ENCODE data around the gene PLRG1.
"Not testable (repeated sequence)": the region's sequence is repeated elsewhere in the genome, so short reads cannot be mapped to it uniquely, and the experiment has no call there.

The PLRG1 gene

DNA sequence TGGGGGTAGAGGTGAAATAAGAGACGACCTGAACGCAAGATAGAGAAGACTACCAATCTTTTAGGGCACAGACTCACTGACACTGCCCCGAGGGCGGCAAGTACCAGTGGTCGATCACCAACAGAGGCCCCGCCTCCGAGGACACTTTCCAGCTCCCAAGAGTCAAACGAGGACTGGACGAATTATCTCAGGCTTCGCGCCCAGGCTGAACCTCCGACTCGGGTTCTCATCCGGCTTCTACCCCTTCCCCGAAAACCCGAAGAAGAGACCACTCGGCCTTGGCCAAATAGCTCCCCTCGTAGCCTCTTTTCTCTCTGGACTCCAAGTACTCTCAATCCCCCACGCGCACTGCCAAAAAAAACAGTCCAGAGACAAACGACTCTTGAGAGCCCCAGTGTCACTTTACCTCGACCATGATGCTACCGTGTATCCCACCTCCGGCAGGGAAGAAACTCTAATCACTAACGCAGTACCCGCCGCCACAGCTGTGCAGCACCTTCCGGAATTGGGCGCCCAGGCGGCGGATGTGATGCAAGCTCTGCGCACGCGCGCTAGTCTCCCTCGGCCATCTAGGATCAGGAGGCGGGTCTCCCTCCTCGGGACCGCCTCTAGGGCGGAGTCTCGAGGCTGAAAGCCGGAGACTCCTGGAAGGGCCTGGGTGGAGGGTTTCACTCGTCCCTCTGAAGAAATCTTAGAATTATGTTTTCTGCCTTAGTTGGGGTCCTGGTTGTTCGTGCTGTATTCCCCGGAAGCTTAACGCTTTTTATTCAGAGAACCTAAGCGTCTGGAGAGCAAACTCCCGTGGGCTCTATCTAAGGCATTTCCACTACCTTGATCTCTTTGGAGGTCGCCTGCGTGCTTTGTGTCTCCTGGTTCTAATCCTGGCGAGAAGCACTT, at the start of gene PLRG1:
Gene PLRG1, minus strand, starts transcription at position 507 of the 897 bp plus-strand sequence. Its CDS starts 92 bp downstream, at position 415.
- peak; percentile 85 for DNase-seq

- DNase-seq: no peak
These were observed 47.9 kb upstream of the PLRG1 start for GRCh38 chr4:154597798-154598774.

DNA sequence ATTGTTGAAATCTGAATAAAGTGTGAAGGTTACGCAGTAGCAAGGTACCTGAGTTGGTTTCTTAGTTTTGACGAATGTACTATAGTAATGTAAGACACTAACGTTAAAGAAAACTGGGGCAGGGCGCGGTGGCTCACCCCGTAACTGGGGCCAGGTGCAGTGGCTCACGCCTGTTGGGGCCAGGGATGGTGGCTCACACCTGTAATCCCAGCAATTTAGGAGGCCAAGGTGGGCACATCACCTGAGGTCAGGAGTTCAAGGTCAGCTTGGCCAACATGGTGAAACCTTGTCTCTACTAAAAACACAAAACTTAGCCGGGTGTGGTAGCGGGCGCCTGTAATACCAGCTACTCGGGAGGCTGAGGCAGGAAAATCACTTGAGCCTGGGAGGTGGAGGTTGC, 47.1 kb upstream of the PLRG1 start:
- not testable (repeated sequence) for DNase-seq

DNA sequence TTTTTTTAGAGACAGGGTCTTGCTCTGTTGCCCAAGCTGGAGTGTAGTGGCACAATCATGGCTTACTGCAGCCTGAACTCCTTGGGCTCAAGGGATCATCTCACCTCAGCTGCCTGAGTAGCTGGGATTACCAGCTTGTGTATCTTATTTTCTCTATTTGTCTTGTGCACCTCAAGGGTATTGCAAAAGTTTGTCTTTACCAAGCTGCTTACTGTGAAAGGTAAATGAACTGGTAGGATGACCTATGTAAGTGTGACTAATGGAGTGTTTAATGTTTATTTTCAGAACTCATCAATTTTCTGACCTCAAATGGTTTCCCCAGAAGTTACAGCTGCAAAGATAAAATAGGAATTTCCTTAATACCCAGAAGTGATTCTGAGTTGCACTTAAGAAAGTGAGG, 45.6 kb upstream of the PLRG1 start:
- DNase-seq: peak; percentile 37

- not testable (repeated sequence) for DNase-seq
These were observed 44.1 kb upstream of the PLRG1 start for GRCh38 chr4:154594343-154594742.

- DNase-seq: no peak
These were observed 43.7 kb upstream of the PLRG1 start for GRCh38 chr4:154593868-154594267.

- no peak for DNase-seq
These were observed 41.7 kb upstream of the PLRG1 start for GRCh38 chr4:154591890-154592289.

GRCh38 chr4:154590329-154591006, 40.3 kb upstream of the PLRG1 start, which contains the start of gene FGA:
Gene FGA, minus strand, starts transcription at chr4:154590742. Its CDS starts 55 bp downstream, at chr4:154590687.
- no peak for DNase-seq

GRCh38 chr4:154589296-154590197, 39.3 kb upstream of the PLRG1 start:
- no peak for DNase-seq

DNA sequence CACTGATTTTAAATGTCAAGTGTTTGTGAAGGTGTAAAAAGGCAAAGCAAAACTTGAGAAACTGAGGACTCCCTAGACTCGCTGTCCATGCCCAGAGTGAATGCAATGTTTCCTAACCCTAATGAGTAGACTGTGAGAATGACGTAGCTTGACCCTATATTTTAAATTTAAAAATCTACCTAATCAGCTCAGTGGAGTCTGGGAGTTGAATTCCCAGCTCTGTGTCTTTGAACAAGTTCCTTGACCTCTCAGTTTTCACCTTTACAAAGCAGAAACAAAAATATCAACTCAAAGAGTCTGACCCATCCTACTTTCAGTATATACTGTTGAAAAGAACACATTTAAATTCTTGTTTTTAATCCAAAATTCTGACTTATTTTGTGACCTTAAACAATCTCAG, 38.0 kb upstream of the PLRG1 start:
- DNase-seq: no peak

DNA sequence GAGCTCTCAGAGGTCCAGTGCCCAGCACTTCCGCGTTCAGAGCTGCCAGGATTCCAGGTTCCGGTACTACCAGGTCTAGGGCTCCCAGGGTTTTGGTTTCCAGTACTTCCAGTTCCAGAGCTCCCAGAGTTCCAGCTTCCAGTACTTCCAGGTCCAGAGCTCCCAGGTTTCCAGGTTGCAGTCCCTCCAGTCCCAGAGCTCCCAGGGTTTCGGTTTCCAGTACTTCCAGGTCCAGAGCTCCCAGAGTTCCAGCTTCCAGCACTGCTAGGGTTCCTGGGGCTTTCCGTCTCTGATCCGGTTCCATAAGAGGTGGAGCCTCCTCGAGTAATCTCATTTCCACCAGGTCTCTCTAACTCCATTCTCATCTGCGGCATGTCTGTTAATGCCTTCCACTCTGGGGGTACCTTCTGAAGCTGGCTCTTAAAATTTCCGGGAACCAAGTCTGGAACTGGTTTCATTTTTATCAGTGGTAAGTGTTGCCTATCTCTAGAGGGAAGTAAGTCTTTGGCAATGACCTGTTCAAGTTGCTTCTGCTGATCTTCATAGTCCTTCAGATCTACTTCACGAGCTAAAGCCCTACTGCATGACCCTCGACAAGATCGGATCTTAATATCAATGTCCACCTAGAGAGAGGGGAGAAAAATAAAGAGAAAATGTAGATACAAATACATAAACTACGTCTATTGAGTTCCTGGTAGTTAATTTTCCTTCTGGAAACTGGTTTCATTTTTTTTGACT, 36.3 kb upstream of the PLRG1 start:
- no peak for DNase-seq

- DNase-seq: no peak
These were observed 35.3 kb upstream of the PLRG1 start for GRCh38 chr4:154585369-154586018.

- DNase-seq: no peak
These were observed 34.1 kb upstream of the PLRG1 start for GRCh38 chr4:154584259-154584658.

GRCh38 chr4:154583677-154584076, 33.5 kb upstream of the PLRG1 start:
- DNase-seq: no peak

DNA sequence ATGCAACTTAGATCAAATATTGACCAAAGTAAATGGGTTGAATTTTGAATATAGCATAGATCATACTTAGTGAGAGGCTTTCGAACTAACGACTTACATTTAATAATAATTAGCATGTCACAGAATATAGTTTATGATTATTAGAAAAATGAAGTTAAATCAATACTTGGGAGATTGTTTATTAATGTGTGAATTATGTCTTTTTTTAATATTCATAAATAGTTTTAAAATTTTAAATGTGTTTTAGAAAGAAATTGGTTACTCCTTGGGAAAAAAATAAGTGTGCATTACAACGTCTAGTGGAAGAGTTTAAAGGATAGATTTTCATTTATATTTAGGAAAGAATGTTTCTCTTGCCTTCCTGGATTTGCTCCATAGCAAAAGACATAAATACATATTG, 33.0 kb upstream of the PLRG1 start:
- DNase-seq: no peak

DNA sequence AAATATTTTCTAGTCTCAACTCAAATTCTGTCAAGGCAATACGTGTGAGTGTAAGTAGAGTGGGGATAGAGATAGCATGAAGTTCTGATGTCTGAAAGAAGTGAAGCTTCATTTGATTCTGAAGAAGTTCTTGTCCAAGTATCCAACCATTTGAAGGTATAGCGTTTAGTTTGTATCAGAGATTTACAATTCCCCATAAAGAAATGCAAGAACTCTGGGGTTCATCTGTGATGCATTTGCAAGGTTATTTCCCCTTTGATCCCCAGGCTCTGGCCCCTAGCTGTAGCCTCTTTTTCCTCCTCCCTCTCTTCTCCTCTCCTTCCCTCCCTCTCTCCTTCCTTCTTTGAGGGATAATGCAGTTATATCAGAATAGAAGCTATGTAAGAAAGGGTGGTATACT, 32.5 kb upstream of the PLRG1 start:
- no peak for DNase-seq

GRCh38 chr4:154579927-154580326, 29.7 kb upstream of the PLRG1 start:
- no peak for DNase-seq

DNA sequence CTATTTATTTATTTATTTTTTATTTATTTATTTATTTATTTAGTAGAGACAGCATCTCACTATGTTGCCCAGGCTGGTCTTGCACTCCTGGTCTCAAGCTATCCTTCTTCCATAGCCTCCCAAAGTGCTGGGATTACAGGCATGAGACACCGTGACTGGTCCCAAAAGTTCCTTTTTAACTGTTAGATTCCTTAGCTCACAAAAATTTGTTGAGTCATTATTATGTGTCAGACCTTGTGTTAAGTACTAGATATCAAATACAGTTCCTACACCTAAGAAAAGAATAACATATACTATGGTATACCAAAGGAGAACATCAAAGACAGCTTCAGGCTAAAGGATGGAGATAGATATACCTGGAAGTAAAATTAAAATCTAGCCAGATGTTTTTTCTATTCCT, 28.7 kb upstream of the PLRG1 start:
- DNase-seq: peak; percentile 9

- no peak for DNase-seq
These were observed 27.1 kb upstream of the PLRG1 start for GRCh38 chr4:154577324-154577723.

GRCh38 chr4:154574311-154574710, 24.1 kb upstream of the PLRG1 start:
- no peak for DNase-seq
